ENCODE results near the gene SH3BP4. TPM values are rescaled to one million over a fixed set of nuclear protein-coding genes. Genes with fewer than 3 reads are reported as not detected.

SH3BP4 gene
- total RNA-seq, 1 donor from 2014 or later, result 45.7 TPM

GRCh38 chr2:234996069-234996940, 44.5 kb downstream of the SH3BP4 start:
- DNase-seq (ENCODE audit: low spot score, unreplicated experiment), result no peak
- no peaks in the 10 kb centered on the region for H3K27me3 Mint-ChIP-seq

GRCh38 chr2:234996941-234997270, 45.1 kb downstream of the SH3BP4 start:
- TF ChIP-seq CTCF (IDR thresholded peaks at IDR 0.05; ENCODE audit: unreplicated experiment), result no peak
- Mint-ChIP-seq H3K27ac (peak overlapping the region; percentile 96), H3K4me3 (ENCODE audit: low read depth) (no peak overlapping the region), H3K9me3 (ENCODE audit: low read depth) (no peaks in the 10 kb centered on the region), H3K36me3 (ENCODE audit: insufficient read depth) (peaks cover 21% of the 10 kb centered on the region), H3K27me3 (no peaks in the 10 kb centered on the region), H3K4me1 (ENCODE audit: low read depth) (peaks cover 74% of the 10 kb centered on the region)
- no peak for DNase-seq (ENCODE audit: low spot score, unreplicated experiment)

More at GRCh38 chr2:234996069-234996940, 44.5 kb downstream of the SH3BP4 start:
- Mint-ChIP-seq H3K4me3 (ENCODE audit: low read depth) (peak overlapping the region; percentile 46), H3K9me3 (ENCODE audit: low read depth) (no peaks in the 10 kb centered on the region), H3K27ac (peak overlapping the region; percentile 96), H3K36me3 (ENCODE audit: insufficient read depth) (peaks cover 19% of the 10 kb centered on the region), H3K4me1 (ENCODE audit: low read depth) (peaks cover 69% of the 10 kb centered on the region)
- peak; percentile 31 for TF ChIP-seq CTCF (IDR thresholded peaks at IDR 0.05; ENCODE audit: unreplicated experiment)

GRCh38 chr2:234997389-234997788, 45.6 kb downstream of the SH3BP4 start:
- H3K36me3 Mint-ChIP-seq (ENCODE audit: insufficient read depth), result peaks cover 21% of the 10 kb centered on the region
- no peaks in the 10 kb centered on the region for H3K27me3 Mint-ChIP-seq
- H3K4me3 Mint-ChIP-seq (ENCODE audit: low read depth), result no peak overlapping the region
- peaks cover 77% of the 10 kb centered on the region for H3K4me1 Mint-ChIP-seq (ENCODE audit: low read depth)
- no peak overlapping the region for H3K27ac Mint-ChIP-seq
- no peaks in the 10 kb centered on the region for H3K9me3 Mint-ChIP-seq (ENCODE audit: low read depth)
- DNase-seq (ENCODE audit: low spot score, unreplicated experiment), result no peak
- no peak for TF ChIP-seq CTCF (IDR thresholded peaks at IDR 0.05; ENCODE audit: unreplicated experiment)

- TF ChIP-seq CTCF (IDR thresholded peaks at IDR 0.05; ENCODE audit: unreplicated experiment), result no peak
- Mint-ChIP-seq H3K4me3 (ENCODE audit: low read depth) (peak overlapping the region; percentile 40), H3K27me3 (no peaks in the 10 kb centered on the region), H3K9me3 (ENCODE audit: low read depth) (no peaks in the 10 kb centered on the region), H3K27ac (peak overlapping the region; percentile 93), H3K4me1 (ENCODE audit: low read depth) (peaks cover 82% of the 10 kb centered on the region), H3K36me3 (ENCODE audit: insufficient read depth) (peaks cover 21% of the 10 kb centered on the region)
- DNase-seq (ENCODE audit: low spot score, unreplicated experiment), result no peak
Observed at GRCh38 chr2:234998404-234999211, 46.8 kb downstream of the SH3BP4 start.

GRCh38 chr2:234999740-235000425, 48.1 kb downstream of the SH3BP4 start:
- peak overlapping the region; percentile 92 for H3K27ac Mint-ChIP-seq
- H3K9me3 Mint-ChIP-seq (ENCODE audit: low read depth), result no peaks in the 10 kb centered on the region
- H3K4me1 Mint-ChIP-seq (ENCODE audit: low read depth), result peaks cover 78% of the 10 kb centered on the region
- peak overlapping the region; percentile 37 for H3K4me3 Mint-ChIP-seq (ENCODE audit: low read depth)
- peaks cover 19% of the 10 kb centered on the region for H3K36me3 Mint-ChIP-seq (ENCODE audit: insufficient read depth)
- no peaks in the 10 kb centered on the region for H3K27me3 Mint-ChIP-seq
- no peak for TF ChIP-seq CTCF (IDR thresholded peaks at IDR 0.05; ENCODE audit: unreplicated experiment)
- no peak for DNase-seq (ENCODE audit: low spot score, unreplicated experiment)

All from progenitor cell of endocrine pancreas (in vitro differentiated cells).